HG03442 (cell line): ENCODE measurements around the gene VPS35L.

ENCODE experiments used
- ATAC-seq: cut with Tn5 transposase; IDR thresholded peaks from one replicate; pipeline ENCODE4 v1.9.1; 2021; ENCODE audit warnings: mild to moderate bottlenecking, moderate library complexity; ENCODE audit not compliant: unreplicated experiment

The VPS35L gene

DNA sequence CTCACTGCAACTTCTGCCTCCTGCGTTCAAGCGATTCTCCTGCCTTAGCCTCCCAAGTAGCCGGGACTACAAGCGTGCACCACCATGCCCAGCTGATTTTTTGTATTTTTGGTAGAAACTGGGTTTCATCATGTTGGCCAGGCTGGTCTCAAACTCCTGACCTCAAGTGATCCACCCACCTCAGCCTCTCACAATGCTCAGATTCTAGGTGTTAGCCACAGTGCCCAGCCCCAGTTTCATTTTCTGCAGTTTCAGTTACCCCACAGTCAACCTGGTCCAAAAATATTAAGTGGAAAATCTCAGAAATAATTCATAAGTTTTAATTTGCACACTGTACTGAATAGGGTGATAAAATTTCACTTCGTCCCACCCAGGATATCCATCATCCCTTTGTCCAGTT is 133.8 kb downstream of the VPS35L start:
- no peak for ATAC-seq

DNA sequence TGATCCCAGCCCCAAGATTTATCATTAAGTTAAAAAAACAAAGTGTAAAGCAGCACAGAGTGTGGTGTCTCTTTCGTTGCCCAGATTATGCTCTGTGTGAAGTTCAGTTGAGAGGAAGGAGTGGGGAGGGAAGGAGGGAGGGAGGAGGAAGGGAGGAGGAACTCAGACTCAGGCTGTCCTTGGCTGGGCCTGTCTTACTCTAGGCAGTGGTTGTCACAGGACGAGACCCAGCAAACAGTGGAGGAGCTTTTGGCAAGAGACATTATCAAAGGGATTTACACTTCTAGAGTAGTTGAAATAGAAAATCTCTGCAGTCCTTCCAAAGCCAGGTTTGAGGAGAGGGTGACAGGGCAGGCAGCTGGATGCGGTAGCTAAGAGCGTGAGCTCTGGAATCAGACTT is 134.7 kb downstream of the VPS35L start:
- ATAC-seq: no peak

DNA sequence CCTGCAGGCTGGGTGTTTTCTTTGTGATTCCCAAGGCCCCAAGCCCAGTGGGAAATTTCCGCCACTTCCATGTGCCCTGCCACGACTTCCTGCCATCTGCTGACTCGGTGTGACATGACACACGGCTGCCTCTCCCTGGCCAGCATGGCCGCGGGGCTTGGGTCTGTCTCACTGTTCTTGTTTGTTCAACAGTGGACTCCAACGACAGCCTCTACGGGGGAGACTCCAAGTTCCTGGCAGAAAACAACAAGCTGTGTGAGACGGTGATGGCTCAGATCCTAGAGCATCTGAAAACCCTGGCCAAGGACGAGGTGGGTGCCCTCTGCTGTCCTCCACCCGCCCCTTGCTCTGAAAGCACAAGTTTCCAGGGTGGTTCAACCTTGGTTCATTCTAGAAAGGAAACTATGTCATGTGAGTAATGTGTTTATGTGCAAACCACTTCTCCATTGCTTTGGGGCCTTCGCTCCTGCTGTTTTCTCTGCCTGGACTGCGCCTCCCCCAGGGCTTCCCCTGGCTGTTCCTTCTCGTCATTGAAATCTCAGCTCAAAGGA is 135.7 kb downstream of the VPS35L start:
- ATAC-seq: no peak

DNA sequence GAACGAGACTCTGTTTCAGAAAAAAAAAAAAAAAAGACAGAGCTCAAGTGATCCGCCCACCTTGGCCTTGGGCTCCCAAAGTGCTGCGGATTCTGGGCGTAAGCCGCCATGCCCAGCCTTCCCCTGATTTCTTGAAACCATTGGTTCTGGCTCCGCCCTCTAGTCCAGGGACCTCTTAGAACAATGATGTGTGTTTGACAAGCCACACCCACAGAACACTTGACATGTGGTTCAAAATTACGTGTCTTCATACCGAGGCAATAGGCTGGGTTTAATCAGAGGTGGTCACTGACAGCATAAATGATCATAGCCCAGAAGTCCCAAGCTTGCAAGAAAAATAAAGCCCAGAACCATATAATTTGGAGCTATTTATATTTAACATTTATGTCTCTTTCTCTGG is 139.5 kb downstream of the VPS35L start:
- no peak for ATAC-seq

DNA sequence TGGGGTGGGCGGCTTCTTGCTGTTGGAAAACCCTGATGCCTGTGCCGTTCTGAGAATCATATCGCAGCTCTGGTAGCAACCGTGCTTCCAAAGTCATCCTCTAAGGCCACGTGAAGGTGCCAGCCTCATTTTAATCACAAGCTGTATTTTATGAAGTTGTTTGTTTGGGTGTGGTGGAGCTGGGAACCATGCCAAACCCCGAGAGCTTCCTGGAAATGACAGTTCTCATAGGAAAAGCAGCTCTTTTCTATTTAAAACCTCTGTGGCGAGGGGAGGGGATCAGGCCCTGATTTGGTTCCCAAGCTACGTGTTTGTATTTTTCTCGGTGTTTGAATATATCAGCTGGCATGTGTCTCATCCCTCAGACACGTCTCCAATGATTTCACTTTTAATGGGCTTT is 140.8 kb downstream of the VPS35L start:
- ATAC-seq: no peak

DNA sequence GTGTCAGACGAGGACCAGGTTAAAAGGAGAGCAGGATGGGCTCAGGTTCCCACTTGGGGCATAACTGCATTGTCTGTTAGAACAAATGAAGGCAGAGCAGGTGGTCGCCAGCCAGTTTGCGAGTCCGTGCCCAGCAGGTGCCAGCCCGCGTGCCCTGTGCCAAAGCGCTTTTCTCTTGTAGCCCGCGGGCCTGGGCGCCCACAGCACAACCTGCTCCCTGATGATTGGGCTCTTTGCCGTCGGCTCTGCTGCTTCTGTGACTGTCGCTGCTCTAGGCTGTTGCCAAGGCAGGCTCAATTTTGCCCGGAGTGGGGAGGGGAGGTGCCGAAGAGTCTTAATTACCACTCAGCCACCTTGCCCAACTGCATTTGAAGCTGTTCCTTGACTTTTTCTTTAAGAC is 141.5 kb downstream of the VPS35L start:
- ATAC-seq: no peak

DNA sequence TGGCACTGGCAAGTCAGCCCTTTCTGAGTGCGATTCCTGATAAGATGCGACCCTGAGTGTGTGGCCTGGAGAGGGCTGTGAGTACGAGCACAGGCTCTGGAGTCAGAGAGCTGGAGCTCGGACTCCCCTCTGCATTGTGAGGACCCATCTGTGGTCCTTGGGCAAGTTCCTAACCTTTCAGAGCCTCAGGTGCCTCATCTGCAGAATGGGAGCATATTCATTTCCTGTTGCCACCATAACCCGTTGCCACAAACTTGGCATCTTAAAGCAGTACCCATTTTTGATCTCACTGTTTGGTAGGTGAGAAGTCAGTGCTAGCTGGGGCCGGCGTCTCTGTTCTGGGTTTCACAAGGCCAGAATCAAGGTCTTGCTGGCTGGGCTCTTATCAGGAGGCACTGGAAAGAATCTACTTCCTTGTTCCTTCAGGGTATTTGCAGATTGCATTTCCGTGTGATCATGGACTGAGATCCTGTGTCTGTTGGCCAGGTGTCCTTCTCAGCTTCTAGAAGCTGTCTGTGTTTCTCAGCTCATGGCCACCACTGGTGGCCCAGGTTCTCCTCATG is 142.3 kb downstream of the VPS35L start:
- ATAC-seq: no peak

DNA sequence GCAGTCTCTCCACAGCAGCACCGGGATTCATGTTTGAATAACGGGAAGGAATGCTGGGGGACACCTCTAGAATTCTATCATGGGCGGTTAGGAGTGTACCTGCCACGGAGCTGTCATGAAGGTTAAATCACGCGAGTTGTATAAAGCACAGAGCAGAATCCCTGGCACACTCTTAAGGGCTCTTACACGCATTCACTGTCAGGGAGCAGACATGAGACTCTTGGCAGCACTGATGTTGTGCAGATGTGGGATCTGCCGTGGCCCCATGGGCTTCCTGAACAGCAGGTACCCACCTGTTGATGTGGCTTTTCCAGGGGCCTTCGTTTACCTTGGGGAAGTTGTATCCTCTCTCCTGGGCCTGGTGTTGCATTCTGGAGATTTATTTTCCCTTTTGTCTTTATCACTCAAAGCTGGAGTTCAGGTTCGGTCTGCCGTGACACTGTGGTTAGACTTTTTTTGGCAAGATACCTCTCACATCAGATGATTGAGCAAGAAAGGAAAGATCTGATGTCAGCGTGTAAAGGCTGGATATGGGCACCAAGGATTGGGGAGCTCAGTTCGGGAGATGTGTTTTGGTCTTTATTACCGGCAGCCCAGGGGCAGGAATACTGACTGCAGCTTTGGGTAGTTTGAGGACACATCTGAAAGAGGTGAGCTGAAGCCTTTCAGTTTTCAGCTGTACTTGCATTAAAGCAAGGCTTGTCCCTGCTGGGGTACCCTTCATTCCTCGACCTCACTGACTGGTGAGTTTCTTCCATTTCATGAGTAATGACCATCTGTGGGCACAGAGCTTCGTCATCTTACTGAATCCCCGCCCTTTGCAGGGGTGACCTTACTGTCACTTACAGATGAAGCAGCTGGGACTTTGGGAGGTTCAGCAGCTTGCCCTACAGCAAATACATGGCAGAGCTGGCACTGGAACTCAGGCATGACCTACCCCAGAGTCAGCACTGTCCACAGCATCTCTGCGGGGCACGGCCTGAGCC is 143.3 kb downstream of the VPS35L start:
- no peak for ATAC-seq

DNA sequence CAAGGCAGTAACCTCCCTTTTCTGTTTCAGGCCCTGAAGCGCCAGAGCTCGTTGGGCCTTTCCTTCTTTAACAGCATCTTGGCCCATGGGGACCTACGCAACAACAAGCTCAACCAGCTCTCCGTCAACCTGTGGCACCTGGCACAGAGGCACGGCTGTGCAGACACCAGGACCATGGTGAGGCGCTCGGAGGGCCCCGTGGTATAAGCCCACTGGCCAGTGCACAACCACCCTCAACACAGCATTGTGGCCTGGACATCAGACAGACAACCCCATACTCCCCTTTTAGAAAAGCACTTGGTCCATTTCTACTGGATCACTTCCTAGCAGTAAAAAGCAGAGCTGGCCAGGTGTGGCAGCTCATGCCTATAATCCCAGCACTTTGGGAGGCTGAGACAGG is 144.0 kb downstream of the VPS35L start:
- ATAC-seq: no peak

DNA sequence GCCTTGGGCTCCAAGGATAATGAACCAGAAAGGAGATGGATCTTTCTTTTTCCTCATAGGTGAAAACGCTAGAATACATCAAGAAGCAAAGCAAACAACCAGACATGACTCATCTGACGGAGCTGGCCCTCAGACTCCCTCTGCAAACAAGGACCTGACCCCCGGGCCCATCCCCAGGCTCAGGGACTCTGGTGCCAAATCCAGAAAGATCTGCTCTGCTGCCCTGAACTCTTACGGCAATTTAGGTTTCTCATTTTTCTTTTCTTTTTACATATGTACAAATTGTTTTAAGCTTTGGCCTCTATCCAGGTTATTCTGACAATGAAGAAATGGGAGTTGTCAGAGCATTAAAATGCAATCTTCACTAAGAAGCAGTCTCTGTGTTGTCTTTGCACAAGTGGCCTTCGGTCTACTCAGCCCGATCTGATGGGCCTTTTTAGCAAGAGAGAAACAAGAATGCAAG is 144.8 kb downstream of the VPS35L start:
- no peak for ATAC-seq

DNA sequence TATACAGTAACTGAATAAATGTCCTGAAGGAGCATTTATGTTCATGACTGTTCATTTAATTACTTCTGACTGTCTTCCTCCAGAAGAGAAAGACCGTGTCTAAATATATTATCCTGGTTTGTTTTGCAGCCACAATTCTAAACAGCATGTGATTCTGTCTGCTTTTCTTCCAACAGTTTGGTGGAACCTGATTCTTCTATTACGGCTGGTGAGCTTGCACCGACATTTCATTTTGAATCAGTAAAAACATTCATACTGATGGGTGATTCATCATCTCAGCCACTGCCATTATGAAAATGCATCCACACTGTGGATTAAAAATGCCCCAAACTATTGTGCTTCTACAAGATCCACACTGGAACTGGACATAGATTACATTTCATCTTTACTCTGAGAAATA is 145.6 kb downstream of the VPS35L start:
- ATAC-seq: no peak

DNA sequence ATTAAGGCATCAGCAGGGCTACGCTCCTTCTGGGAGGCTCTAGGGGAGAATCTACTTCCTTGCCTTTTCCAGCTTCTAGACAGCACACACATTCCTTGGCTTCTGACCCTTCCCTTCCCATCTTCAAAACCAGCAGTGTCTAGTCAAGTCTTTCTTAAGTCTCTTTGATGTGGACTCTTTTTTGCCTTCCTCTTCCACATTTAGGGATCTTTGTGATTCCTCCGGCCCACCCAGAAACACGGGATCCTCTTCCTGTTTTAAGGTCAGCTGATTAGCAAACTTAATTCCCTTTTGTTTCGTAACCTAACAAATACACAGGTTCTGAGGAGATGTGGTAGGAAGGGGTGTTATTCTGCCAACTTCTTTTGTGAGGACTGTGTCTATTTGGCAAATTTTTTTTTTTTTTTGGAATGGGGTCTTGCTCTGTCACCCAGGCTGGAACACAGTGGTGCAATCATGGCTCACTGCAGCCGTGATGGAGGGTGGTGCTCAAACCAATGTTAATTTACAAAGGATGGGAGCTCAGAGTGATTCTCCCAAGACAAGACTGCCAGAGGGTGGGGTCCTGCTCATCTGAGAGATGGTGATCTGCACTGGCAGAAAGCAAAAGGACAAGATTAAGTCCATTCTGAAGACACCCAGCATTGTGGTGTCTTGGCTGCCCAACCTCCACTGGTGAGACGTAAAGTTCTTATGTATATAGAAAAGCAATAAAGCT is 147.8 kb downstream of the VPS35L start:
- no peak for ATAC-seq

DNA sequence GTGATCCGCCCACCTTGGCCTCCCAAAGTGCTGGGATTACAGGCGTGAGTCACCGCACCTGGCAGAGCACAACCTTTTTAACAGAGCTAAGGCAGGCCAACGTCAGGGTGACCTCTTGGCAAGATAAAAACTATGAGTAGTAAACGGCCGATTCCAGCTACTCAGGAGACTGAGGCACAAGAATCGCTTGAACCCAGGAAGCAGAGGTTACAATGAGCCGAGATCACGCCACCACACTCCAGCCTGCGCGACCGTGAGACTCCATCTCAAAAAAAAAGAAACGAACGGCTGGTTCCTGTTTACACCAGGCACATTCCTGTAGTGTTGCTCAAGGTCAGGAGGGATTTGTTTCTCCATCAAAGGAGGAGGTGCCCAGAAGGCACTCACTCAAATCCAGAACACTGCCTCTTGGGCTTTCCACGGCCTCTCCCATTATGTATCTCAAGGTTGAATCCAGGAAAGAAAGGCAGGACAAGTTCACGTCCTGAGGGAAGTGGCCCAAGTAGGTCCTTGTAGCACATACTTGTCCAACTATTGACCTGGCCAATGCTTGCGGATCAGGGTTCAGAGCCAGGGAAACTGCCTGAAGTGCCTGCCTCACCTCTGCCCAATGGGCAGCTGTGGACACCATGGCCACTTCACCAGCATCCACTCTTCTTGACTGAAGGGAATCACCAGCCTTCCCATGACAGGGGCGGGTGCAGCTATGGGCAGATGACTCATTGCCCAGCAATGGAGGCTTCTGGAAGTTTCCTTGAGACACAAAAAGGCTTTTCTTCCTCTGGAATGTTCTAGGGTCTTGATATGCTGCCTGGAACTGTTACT is 149.0 kb downstream of the VPS35L start:
- ATAC-seq: no peak

DNA sequence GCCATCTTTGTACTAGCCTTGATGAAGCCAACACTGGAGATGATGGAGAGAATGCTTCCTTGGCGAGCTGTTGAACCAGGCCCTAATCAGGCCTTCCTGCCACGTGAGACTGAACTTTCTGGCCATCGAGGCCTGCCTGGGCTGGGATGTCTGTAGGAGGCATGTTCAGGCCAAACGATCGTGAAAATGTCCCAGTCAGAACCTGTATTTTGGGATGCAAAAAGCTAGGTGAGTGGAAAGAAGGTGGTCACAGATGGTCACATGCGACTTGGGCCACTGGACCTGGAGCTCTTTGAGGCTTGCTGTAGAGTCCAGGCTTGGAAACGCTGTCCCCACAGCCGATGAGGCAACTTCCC is 149.6 kb downstream of the VPS35L start:
- no peak for ATAC-seq

DNA sequence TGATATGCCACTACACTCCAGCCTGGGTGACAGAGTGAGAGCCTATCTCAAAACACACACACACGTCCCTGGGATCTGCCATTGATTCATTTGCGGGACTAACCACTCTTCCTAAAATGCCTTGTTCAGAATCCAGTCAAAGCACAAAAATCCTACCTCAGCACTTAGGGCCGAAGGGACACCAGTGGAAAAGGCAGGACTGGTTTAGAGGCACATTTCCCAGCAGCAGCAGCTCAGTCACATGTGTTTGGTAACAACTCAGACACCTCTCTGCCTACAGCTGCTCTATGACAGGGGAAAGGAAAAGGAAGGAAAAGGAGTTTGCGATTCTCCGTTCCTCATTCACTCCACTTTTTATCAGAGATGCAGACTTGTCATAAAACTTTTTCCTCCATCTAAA is 150.3 kb downstream of the VPS35L start:
- ATAC-seq: no peak

DNA sequence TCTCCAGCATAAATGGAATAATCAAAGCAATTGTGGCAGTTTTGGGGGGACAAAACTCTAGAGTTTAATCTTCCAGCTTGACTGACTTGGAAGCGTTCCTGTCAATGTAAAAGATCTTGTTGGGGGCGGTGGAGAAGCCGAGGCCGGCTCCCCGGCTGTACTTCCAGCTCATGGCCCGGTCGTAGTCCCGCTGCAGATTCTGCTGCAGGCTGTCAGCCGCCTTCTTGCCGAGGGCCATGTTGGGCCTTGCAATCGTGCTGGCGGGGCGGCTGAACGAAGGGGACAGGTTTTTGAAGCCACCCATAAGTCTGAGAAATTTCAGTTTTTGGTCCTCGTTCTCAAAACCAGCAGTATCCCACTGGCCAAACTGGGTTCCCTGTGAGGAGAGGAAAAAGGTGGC is 151.3 kb downstream of the VPS35L start:
- no peak for ATAC-seq

DNA sequence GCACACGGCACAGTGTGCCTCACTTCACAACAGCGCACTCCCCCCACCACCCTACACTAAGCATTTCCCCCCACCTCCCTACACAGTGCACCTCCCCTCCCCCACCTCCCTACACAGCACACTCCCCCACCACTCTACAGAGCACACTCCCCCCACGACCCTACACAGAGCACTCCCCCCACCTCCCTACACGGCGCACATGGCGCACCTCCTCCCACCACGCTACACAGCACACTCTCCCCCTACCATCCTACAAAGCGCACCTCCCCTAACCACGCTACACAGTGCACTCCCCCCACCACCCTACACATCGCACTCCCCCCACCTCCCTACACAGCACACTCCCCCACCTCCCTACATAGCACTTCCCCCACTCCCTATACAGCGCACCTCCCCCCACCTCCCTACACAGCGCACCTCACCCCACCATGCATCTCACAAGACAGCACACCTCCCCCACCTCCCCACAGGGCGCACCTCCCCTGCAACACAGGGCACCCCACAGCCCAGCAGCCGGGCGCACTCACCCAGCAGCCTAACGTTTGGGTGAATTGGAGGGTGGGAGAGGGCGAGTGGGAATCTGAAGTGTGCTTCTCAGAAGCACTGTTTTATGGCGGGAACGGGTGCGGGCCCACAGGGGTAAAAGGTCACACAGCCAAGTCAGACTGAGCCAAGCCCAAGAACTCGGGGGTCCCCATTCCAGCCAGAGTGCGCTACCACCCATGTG is 152.2 kb downstream of the VPS35L start:
- no peak for ATAC-seq

DNA sequence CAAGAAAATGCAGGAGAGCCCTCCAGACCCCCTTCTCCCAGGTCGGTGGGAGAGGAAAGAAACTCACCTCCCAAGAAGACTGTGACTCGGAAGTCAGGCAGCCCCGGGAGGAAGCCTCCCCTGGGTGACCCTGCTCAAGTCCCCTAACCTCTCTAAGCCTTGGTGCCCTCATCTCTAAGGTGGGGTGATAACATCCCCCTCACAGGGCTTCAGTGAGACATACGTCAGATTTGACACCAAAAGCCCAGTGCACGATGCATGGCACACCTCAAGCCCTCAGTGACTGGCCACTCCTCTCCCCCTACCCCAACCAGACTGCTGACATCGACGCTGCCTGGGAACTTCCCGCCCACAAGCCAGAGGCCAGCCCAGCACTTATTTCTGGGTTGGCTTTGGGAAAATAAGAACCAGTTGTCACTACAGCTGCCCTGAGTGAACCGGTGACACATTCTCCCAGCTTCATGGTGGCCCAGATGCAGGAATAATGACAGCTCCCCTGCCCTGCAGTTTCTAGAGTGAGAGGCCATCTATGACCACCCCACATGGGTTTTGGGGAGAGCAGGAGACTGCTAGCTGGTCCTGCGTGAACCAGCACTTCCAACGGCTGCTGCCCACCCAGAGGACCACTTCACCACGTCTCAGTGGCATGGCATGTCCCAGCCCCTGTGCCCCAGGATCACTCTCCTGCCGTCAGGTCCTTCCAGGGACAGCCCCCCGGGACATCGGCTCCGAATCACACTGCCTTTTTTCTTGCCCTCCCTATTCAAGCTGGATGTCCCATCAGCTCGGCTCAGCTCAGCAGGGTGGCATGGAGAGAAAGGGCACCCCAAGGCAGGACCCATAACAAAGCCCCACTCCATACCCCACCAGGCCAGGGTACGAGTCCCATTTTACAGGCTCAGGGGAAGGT is 153.0 kb downstream of the VPS35L start:
- no peak for ATAC-seq
